Measurements from ENCODE around the gene EIF4A3. TPM values are rescaled to one million over a fixed set of nuclear protein-coding genes. Genes with fewer than 3 reads are reported as not detected.

Gene EIF4A3
- total and polyA plus RNA-seq, 9 of the 15 experiments (the other 6 are each of a cell fraction or from before 2014, with no cell fraction given): 62.7 to 171 (median 127) TPM

GRCh38 chr17:80101011-80101945, 45.6 kb downstream of the EIF4A3 start, which contains the start of gene GAA (continued):
- TF ChIP-seq NR0B1 (IDR thresholded peaks at IDR 0.05; ENCODE audit: partially characterized antibody) (no peak), ZNF507 (tag; conservative IDR thresholded peaks at IDR 0.05) (no peak), SMAD4 (CRISPR knock-in tag; conservative IDR thresholded peaks at IDR 0.05) (peak; percentile 83), PRPF4 (IDR thresholded peaks at IDR 0.05; ENCODE audit: insufficient read depth, low read depth, low read length, poor library complexity, severe bottlenecking) (no peak), DLX4 (CRISPR knock-in tag; IDR thresholded peaks at IDR 0.05) (no peak), CAMTA2 (CRISPR knock-in tag; conservative IDR thresholded peaks at IDR 0.05) (0 out of 2 replicates have a peak, but pooled peaks have one; percentile 40), CC2D1A (IDR thresholded peaks at IDR 0.05) (no peak), MITF (IDR thresholded peaks at IDR 0.05) (peak; percentile 41; the same call in 1 of the 2 replicates), CLOCK (CRISPR knock-in tag; IDR thresholded peaks at IDR 0.05; ENCODE audit: borderline replicate concordance) (no peak), E2F1 (CRISPR knock-in tag; IDR thresholded peaks at IDR 0.05) (no peak), RNF219 (CRISPR knock-in tag; IDR thresholded peaks at IDR 0.05) (no peak), ZNF232 (CRISPR knock-in tag; IDR thresholded peaks at IDR 0.05) (no peak), MBD1 (CRISPR knock-in tag; IDR thresholded peaks at IDR 0.05) (no peak), C11orf30 (IDR thresholded peaks at IDR 0.05; ENCODE audit: low read depth) (no peak)
